Measurements from ENCODE around the gene BEND5.

The BEND5 gene

GRCh38 chr1:48693674-48694320 is 82.9 kb downstream of the BEND5 start:
- Histone ChIP-seq H3K4me1 (ENCODE audit: insufficient read depth, insufficient read length) (peaks cover 6% of the 10 kb centered on the region), H3K36me3 (ENCODE audit: insufficient read depth, insufficient read length, low read length) (no peaks in the 10 kb centered on the region), H3K27me3 (ENCODE audit: insufficient read depth, insufficient read length) (no peaks in the 10 kb centered on the region), H3K9ac (ENCODE audit: insufficient read length, low read depth) (no peak overlapping the region), H3K9me3 (ENCODE audit: insufficient read depth, low read length) (no peaks in the 10 kb centered on the region), H3K4me3 (ENCODE audit: insufficient read length, low read depth) (no peak overlapping the region)
- DNase-seq (ENCODE audit: low read depth, low spot score) = no peak
- no peak for TF ChIP-seq YY1 (IDR thresholded peaks at IDR 0.05; ENCODE audit: insufficient read depth, insufficient read length)
- no peak for TF ChIP-seq SUZ12 (IDR thresholded peaks at IDR 0.05; ENCODE audit: extremely low read depth, insufficient read depth, insufficient read length)
- no peak for TF ChIP-seq ZNF274 (IDR thresholded peaks at IDR 0.05; ENCODE audit: low read depth, low read length)

- DNase-seq (ENCODE audit: low read depth, low spot score) = no peak
- no peak overlapping the region for H3K4me3 ChIP-seq (ENCODE audit: insufficient read length, low read depth)
- no peaks in the 10 kb centered on the region for H3K27me3 ChIP-seq (ENCODE audit: insufficient read depth, insufficient read length)
- no peaks in the 10 kb centered on the region for H3K9me3 ChIP-seq (ENCODE audit: insufficient read depth, low read length)
- no peaks in the 10 kb centered on the region for H3K36me3 ChIP-seq (ENCODE audit: insufficient read depth, insufficient read length, low read length)
- TF ChIP-seq SUZ12 (IDR thresholded peaks at IDR 0.05; ENCODE audit: extremely low read depth, insufficient read depth, insufficient read length) = no peak
- TF ChIP-seq YY1 (IDR thresholded peaks at IDR 0.05; ENCODE audit: insufficient read depth, insufficient read length) = no peak
- no peak for TF ChIP-seq ZNF274 (IDR thresholded peaks at IDR 0.05; ENCODE audit: low read depth, low read length)
- no peak overlapping the region for H3K9ac ChIP-seq (ENCODE audit: insufficient read length, low read depth)
- peaks cover 6% of the 10 kb centered on the region for H3K4me1 ChIP-seq (ENCODE audit: insufficient read depth, insufficient read length)
Measured at GRCh38 chr1:48693180-48693579, 83.5 kb downstream of the BEND5 start.

GRCh38 chr1:48692235-48692634 is 84.5 kb downstream of the BEND5 start:
- peaks cover 11% of the 10 kb centered on the region for H3K4me1 ChIP-seq (ENCODE audit: insufficient read depth, insufficient read length)
- DNase-seq (ENCODE audit: low read depth, low spot score) = no peak
- TF ChIP-seq YY1 (IDR thresholded peaks at IDR 0.05; ENCODE audit: insufficient read depth, insufficient read length) (no peak), ZNF274 (IDR thresholded peaks at IDR 0.05; ENCODE audit: low read depth, low read length) (no peak), SUZ12 (IDR thresholded peaks at IDR 0.05; ENCODE audit: extremely low read depth, insufficient read depth, insufficient read length) (no peak)
- no peaks in the 10 kb centered on the region for H3K36me3 ChIP-seq (ENCODE audit: insufficient read depth, insufficient read length, low read length)
- no peaks in the 10 kb centered on the region for H3K9me3 ChIP-seq (ENCODE audit: insufficient read depth, low read length)
- H3K9ac ChIP-seq (ENCODE audit: insufficient read length, low read depth) = no peak overlapping the region
- H3K27me3 ChIP-seq (ENCODE audit: insufficient read depth, insufficient read length) = no peaks in the 10 kb centered on the region
- no peak overlapping the region for H3K4me3 ChIP-seq (ENCODE audit: insufficient read length, low read depth)

GRCh38 chr1:48691429-48692001 is 85.2 kb downstream of the BEND5 start:
- DNase-seq (ENCODE audit: low read depth, low spot score) = no peak
- Histone ChIP-seq H3K27me3 (ENCODE audit: insufficient read depth, insufficient read length) (no peaks in the 10 kb centered on the region), H3K4me3 (ENCODE audit: insufficient read length, low read depth) (no peak overlapping the region), H3K36me3 (ENCODE audit: insufficient read depth, insufficient read length, low read length) (no peaks in the 10 kb centered on the region), H3K9ac (ENCODE audit: insufficient read length, low read depth) (no peak overlapping the region), H3K9me3 (ENCODE audit: insufficient read depth, low read length) (no peaks in the 10 kb centered on the region), H3K4me1 (ENCODE audit: insufficient read depth, insufficient read length) (peaks cover 11% of the 10 kb centered on the region)
- TF ChIP-seq SUZ12 (IDR thresholded peaks at IDR 0.05; ENCODE audit: extremely low read depth, insufficient read depth, insufficient read length) = no peak
- no peak for TF ChIP-seq ZNF274 (IDR thresholded peaks at IDR 0.05; ENCODE audit: low read depth, low read length)
- TF ChIP-seq YY1 (IDR thresholded peaks at IDR 0.05; ENCODE audit: insufficient read depth, insufficient read length) = no peak

GRCh38 chr1:48688102-48688760 is 88.5 kb downstream of the BEND5 start:
- TF ChIP-seq ZNF274 (IDR thresholded peaks at IDR 0.05; ENCODE audit: low read depth, low read length) (no peak), SUZ12 (IDR thresholded peaks at IDR 0.05; ENCODE audit: extremely low read depth, insufficient read depth, insufficient read length) (no peak), YY1 (IDR thresholded peaks at IDR 0.05; ENCODE audit: insufficient read depth, insufficient read length) (no peak)
- H3K9me3 ChIP-seq (ENCODE audit: insufficient read depth, low read length) = no peaks in the 10 kb centered on the region
- H3K9ac ChIP-seq (ENCODE audit: insufficient read length, low read depth) = no peak overlapping the region
- no peak overlapping the region for H3K4me3 ChIP-seq (ENCODE audit: insufficient read length, low read depth)
- no peak for DNase-seq (ENCODE audit: low read depth, low spot score)
- peaks cover 6% of the 10 kb centered on the region for H3K4me1 ChIP-seq (ENCODE audit: insufficient read depth, insufficient read length)
- no peaks in the 10 kb centered on the region for H3K36me3 ChIP-seq (ENCODE audit: insufficient read depth, insufficient read length, low read length)
- no peaks in the 10 kb centered on the region for H3K27me3 ChIP-seq (ENCODE audit: insufficient read depth, insufficient read length)

GRCh38 chr1:48687282-48688045 is 89.2 kb downstream of the BEND5 start:
- H3K9ac ChIP-seq (ENCODE audit: insufficient read length, low read depth) = no peak overlapping the region
- H3K27me3 ChIP-seq (ENCODE audit: insufficient read depth, insufficient read length) = no peaks in the 10 kb centered on the region
- TF ChIP-seq SUZ12 (IDR thresholded peaks at IDR 0.05; ENCODE audit: extremely low read depth, insufficient read depth, insufficient read length) (no peak), ZNF274 (IDR thresholded peaks at IDR 0.05; ENCODE audit: low read depth, low read length) (no peak), YY1 (IDR thresholded peaks at IDR 0.05; ENCODE audit: insufficient read depth, insufficient read length) (no peak)
- H3K9me3 ChIP-seq (ENCODE audit: insufficient read depth, low read length) = no peaks in the 10 kb centered on the region
- H3K4me1 ChIP-seq (ENCODE audit: insufficient read depth, insufficient read length) = peaks cover 6% of the 10 kb centered on the region
- H3K36me3 ChIP-seq (ENCODE audit: insufficient read depth, insufficient read length, low read length) = no peaks in the 10 kb centered on the region
- no peak for DNase-seq (ENCODE audit: low read depth, low spot score)
- H3K4me3 ChIP-seq (ENCODE audit: insufficient read length, low read depth) = no peak overlapping the region

GRCh38 chr1:48686159-48686558 is 90.5 kb downstream of the BEND5 start:
- no peak overlapping the region for H3K4me3 ChIP-seq (ENCODE audit: insufficient read length, low read depth)
- no peaks in the 10 kb centered on the region for H3K9me3 ChIP-seq (ENCODE audit: insufficient read depth, low read length)
- no peaks in the 10 kb centered on the region for H3K36me3 ChIP-seq (ENCODE audit: insufficient read depth, insufficient read length, low read length)
- H3K4me1 ChIP-seq (ENCODE audit: insufficient read depth, insufficient read length) = peaks cover 11% of the 10 kb centered on the region
- DNase-seq (ENCODE audit: low read depth, low spot score) = no peak
- TF ChIP-seq YY1 (IDR thresholded peaks at IDR 0.05; ENCODE audit: insufficient read depth, insufficient read length) (no peak), SUZ12 (IDR thresholded peaks at IDR 0.05; ENCODE audit: extremely low read depth, insufficient read depth, insufficient read length) (no peak), ZNF274 (IDR thresholded peaks at IDR 0.05; ENCODE audit: low read depth, low read length) (no peak)
- no peaks in the 10 kb centered on the region for H3K27me3 ChIP-seq (ENCODE audit: insufficient read depth, insufficient read length)
- no peak overlapping the region for H3K9ac ChIP-seq (ENCODE audit: insufficient read length, low read depth)

Measured in NT2/D1 (cell line).